K562 (cell line): ENCODE measurements around the gene ETFBKMT. TPM values are rescaled to one million over a fixed set of nuclear protein-coding genes. Genes with fewer than 3 reads are reported as not detected.
"Not testable (repeated sequence)": the region's sequence is repeated elsewhere in the genome, so short reads cannot be mapped to it uniquely, and the experiment has no call there.

ENCODE experiments used
- ATAC-seq: fragments of 200-7000 bp; cut with Tn5 transposase; 3 replicates; pipeline ENCODE4 v1.9.1; 2020; ENCODE audit warnings: moderate library complexity
- BruUV-seq: library from RNA; stranded (reverse); fragments of 400-500 nt; replicated peaks from 2 replicates; lab custom pipeline; 2021; lab: Mats Ljungman, UMichigan
- CTCF ChIA-PET: fragments of 300-600 bp; formaldehyde crosslinking; extraction: SDS; loops from one replicate; lab custom pipeline; 2021; ENCODE audit warnings: low intra/inter-chr PET ratio; lab: Yijun Ruan, JAX
- POLR2A ChIA-PET: fragments of 300-600, 350-650 bp; sonication (Branson Sonifier 250); formaldehyde crosslinking; extraction: SDS; loops from one replicate; lab custom pipeline; 2021; ENCODE audit warnings: antibody characterized with exemption, inconsistent platforms; lab: Yijun Ruan, JAX
- DNase-seq, 4 experiments: peaks; one replicate each; pipeline versions ENCODE4 v3.0.0 to v3.0.0-alpha.2; 2011 to 2018; ENCODE audit warnings: low spot score in 3 of 4, mixed read lengths in 3 of 4; ENCODE audit errors: extremely low read depth in 1 of 4
- FAIRE-seq: peaks from 2 replicates; lab custom pipeline; 2011; peaks lifted over from hg19 to GRCh38; lab: Jason Lieb, UNC
- H2AFZ ChIP-seq: 2 replicates; pipeline ENCODE4 v1.6.0; 2011; ENCODE audit warnings: low read depth, low read length, control low read depth, inconsistent platforms
- H3K27ac ChIP-seq: fragments of 200-600 bp; 3 replicates; pipeline ENCODE4 v1.8.0; 2011; ENCODE audit warnings: low read depth, mild to moderate bottlenecking, control low read depth, inconsistent platforms, low read length, moderate library complexity, mixed read lengths; ENCODE audit errors: extremely low read depth
- H3K27me3 ChIP-seq, 2 experiments: fragments of 300-600 bp in 1 of 2; 2 replicates in 1 of 2; 3 replicates in 1 of 2; pipeline versions ENCODE4 v1.6.0 to v1.8.0; 2011; ENCODE audit warnings: inconsistent platforms in 2 of 2, low read length in 2 of 2, mild to moderate bottlenecking in 1 of 2, mixed read lengths in 1 of 2, moderate library complexity in 1 of 2; ENCODE audit not compliant: control insufficient read depth in 2 of 2, insufficient read depth in 2 of 2
- H3K36me3 ChIP-seq: fragments of 300-600 bp; 3 replicates; pipeline ENCODE4 v1.8.0; 2011; ENCODE audit warnings: mild to moderate bottlenecking, low read length, inconsistent platforms; ENCODE audit not compliant: control insufficient read depth, insufficient read depth
- H3K4me1 ChIP-seq, 2 experiments: fragments of 200-600 bp in 1 of 2; replicated peaks in 1 of 2; 2 replicates in 1 of 2; 3 replicates in 1 of 2; pipeline versions ENCODE4 v1.5.1 to v1.8.0; 2011; ENCODE audit warnings: inconsistent platforms in 2 of 2, low read length in 2 of 2, mild to moderate bottlenecking in 1 of 2, mixed read lengths in 1 of 2, moderate library complexity in 1 of 2; ENCODE audit not compliant: control insufficient read depth in 2 of 2, insufficient read depth in 2 of 2
- H3K4me2 ChIP-seq: 2 replicates; pipeline ENCODE4 v1.6.1; 2011; ENCODE audit warnings: low read length, control low read depth, inconsistent platforms, mixed read lengths; ENCODE audit not compliant: insufficient read depth
- H3K4me3 ChIP-seq: fragments of 200-600 bp; sonication (generic), shearing (Covaris generic); 2 replicates; pipeline ENCODE4 v1.5.1; 2016; ENCODE audit warnings: control low read depth, inconsistent platforms
- H3K79me2 ChIP-seq: fragments of 200-600 bp; 3 replicates; pipeline ENCODE4 v1.8.0; 2011; ENCODE audit warnings: low read length, inconsistent platforms; ENCODE audit not compliant: control insufficient read depth, insufficient read depth
- H3K9ac ChIP-seq, 2 experiments: 2 replicates each; pipeline versions ENCODE4 v1.6.0 to v1.6.1; 2011; ENCODE audit warnings: low read depth in 2 of 2, low read length in 2 of 2, control low read depth in 1 of 2, inconsistent platforms in 1 of 2, mild to moderate bottlenecking in 1 of 2, mixed read lengths in 1 of 2; ENCODE audit not compliant: insufficient read depth in 1 of 2
- H3K9me1 ChIP-seq: one replicate; pipeline ENCODE4 v1.6.0; 2011; ENCODE audit warnings: inconsistent platforms, mild to moderate bottlenecking, low read length, moderate library complexity; ENCODE audit not compliant: control insufficient read depth, insufficient read depth
- H3K9me3 ChIP-seq: replicated peaks from 2 replicates; pipeline ENCODE4 v1.5.1; 2011; ENCODE audit warnings: low read depth, low read length, inconsistent platforms; ENCODE audit not compliant: control insufficient read depth, insufficient read depth
- H4K20me1 ChIP-seq: replicated peaks from 2 replicates; pipeline ENCODE4 v1.6.1; 2011; ENCODE audit warnings: low read length, inconsistent platforms, mixed read lengths; ENCODE audit not compliant: control insufficient read depth, insufficient read depth
- RAD21 ChIP-seq, 2 experiments: fragments of 250-450 bp in 1 of 2; fragments of 450-650 bp in 1 of 2; sonication (Bioruptor Pico) in 1 of 2; formaldehyde crosslinking in 1 of 2; IDR thresholded peaks in 1 of 2; conservative IDR thresholded peaks in 1 of 2; 2 replicates each; pipeline versions ENCODE4 v1.4.0 to v1.8.0; 2020 to 2022; ENCODE audit warnings: mild to moderate bottlenecking in 2 of 2, moderate library complexity in 1 of 2
- RBM25 ChIP-seq: fragments of 200-400 bp; formaldehyde crosslinking; IDR thresholded peaks from 2 replicates; pipeline ENCODE4 v1.6.1; 2018; ENCODE audit warnings: low read length, low read depth, moderate library complexity; ENCODE audit not compliant: severe bottlenecking
- ZNF146 ChIP-seq: IDR thresholded peaks from one replicate; pipeline ENCODE4 v1.6.1; 2018; ENCODE audit warnings: missing compliant biosample characterization; ENCODE audit not compliant: unreplicated experiment
- ZNF224 ChIP-seq: sonication (generic); formaldehyde crosslinking; IDR thresholded peaks from 2 replicates; pipeline ENCODE4 v1.8.0; 2022; ENCODE audit warnings: mild to moderate bottlenecking, missing genetic modification reagents
- WGBS: fragments of 100-300 bp; shearing (Covaris generic); methylation state at CpG from one replicate; pipeline ENCODE4 v1.1.6; 2016; ENCODE audit warnings: low coverage, mixed read lengths; ENCODE audit not compliant: insufficient coverage; ENCODE audit errors: missing lambda C conversion rate; 5-methylcytosine and 5-hydroxymethylcytosine counted together
- in situ Hi-C: fragments of 300-500 bp; cut with MboI; formaldehyde crosslinking; loops from 4 replicates; pipeline ENCODE4 v1.15.0; 2018; ENCODE audit warnings: inconsistent platforms, mixed read lengths
- intact Hi-C: fragments of 100-400 bp; cut with micrococcal nuclease; formaldehyde crosslinking; loops from 2 replicates; pipeline ENCODE4 v1.14.2; 2022
- polyA plus RNA-seq, 8 experiments: library from polyadenylated mRNA; depleted of rRNA in 4 of 8; stranded (reverse) in 5 of 8; unstranded in 3 of 8; fragments of >200 nt; fragmentation: Nextera tagmentation in 2 of 8; fragmentation: Illumina TruSeq in 1 of 8; extraction: Ambion mirVana in 2 of 8; extraction: Trizol in 1 of 8; gene quantifications; 2 replicates each; pipeline versions ENCODE4 v1.2.1 to v1.2.3, GENCODE V29; 2011 to 2014; ENCODE audit warnings: inconsistent platforms in 1 of 8, missing spikeins in 1 of 8
- total RNA-seq, 7 experiments: library from RNA; depleted of rRNA in 6 of 7; stranded (reverse); fragments of >200 nt in 6 of 7; fragmentation: Illumina TruSeq in 2 of 7; extraction: Trizol in 2 of 7; gene quantifications; 2 replicates each; pipeline versions ENCODE4 v1.2.1 to v1.2.3, GENCODE V29; 2011 to 2021; ENCODE audit warnings: low replicate concordance in 1 of 7
- TF ChIP-seq, protein P1 (sequence below): IDR thresholded peaks from 2 replicates; pipeline ENCODE4 v1.6.1; 2012; ENCODE audit warnings: low read depth, low read length, improper control_type of control experiment, borderline replicate concordance
- TF ChIP-seq, protein P2 (sequence below): fragments of 250-450 bp; sonication (Bioruptor Pico); IDR thresholded peaks from 2 replicates; pipeline ENCODE4 v1.8.0; 2022; ENCODE audit warnings: inconsistent platforms, mild to moderate bottlenecking, moderate library complexity, borderline replicate concordance

ETFBKMT gene
- total and polyA plus RNA-seq, 9 of the 15 experiments (the other 6 are each of a cell fraction or from before 2014, with no cell fraction given), result 0.18 to 1.7 (median 0.96) TPM

DNA sequence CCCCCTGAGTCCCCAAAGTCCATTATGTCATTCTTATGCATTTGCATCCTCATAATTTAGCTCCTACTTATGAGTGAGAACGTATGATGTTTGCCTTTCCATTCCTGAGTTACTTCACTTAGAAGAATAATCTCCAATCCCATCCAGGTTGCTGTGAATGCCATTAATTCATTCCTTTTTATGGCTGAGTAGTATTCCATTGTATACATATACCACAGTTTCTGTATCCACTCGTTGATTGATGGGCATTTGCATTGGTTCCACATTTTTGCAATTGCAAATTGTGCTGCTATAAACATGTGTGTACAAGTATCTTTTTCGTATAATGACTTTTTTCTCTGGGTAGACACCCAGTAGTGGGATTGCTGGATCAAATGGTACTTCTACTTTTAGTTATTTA, 30.4 kb downstream of the ETFBKMT start:
- H3K9me1 ChIP-seq, FAIRE-seq, H3K4me1 ChIP-seq, POLR2A ChIA-PET, DNase-seq, H3K79me2 ChIP-seq, CTCF ChIA-PET, H3K36me3 ChIP-seq, H4K20me1 ChIP-seq, H3K27ac ChIP-seq, H3K27me3 ChIP-seq, H3K9ac ChIP-seq, BruUV-seq, H3K4me3 ChIP-seq, H2AFZ ChIP-seq, H3K9me3 ChIP-seq, H3K4me2 ChIP-seq, ATAC-seq: not testable (repeated sequence)
- 47% methylated on average over 3 of the region's 3 CpGs for WGBS
- in situ Hi-C loops (loop anchor here (10.0 kb wide), 1 partner anchor 615 kb away; no protein-coding TSS in a partner anchor), intact Hi-C loops (loop anchor here (10.0 kb wide), 2 partner anchors 125 to 205 kb away; no protein-coding TSS in a partner anchor)
- peak; percentile 20 for TF ChIP-seq RBM25
- TF ChIP-seq ZNF146 (CRISPR knock-in tag), result peak; percentile 60

DNA sequence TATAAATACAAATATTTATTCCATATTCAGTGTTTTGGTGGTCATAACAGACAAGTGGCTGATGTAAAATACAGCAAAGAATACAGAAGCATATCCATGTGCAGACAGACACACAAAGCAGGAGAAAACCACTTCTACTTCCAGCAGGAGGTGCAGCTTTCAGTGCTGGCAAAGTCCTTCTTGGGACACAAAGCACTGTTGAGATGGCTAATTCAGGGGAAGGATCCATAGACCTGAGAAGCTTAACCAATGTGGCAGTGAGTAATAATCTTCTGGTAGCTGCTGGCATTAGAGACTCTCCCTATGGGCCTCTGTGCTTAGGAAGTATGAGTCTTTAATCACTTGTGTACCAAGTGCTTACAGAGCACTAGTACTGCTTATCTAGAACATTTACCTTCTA, 42.6 kb downstream of the ETFBKMT start:
- Histone ChIP-seq H3K79me2 (no peaks in the 10 kb centered on the region), H4K20me1 (no peaks in the 10 kb centered on the region), H2AFZ (peak overlapping the region; percentile 55), H3K9ac (no peak overlapping the region), H3K27me3 (no peaks in the 10 kb centered on the region), H3K36me3 (peaks cover 3% of the 10 kb centered on the region), H3K27ac (no peak overlapping the region), H3K4me1 (no peaks in the 10 kb centered on the region), H3K4me3 (no peak overlapping the region), H3K9me1 (no peaks in the 10 kb centered on the region), H3K4me2 (no peak overlapping the region), H3K9me3 (no peaks in the 10 kb centered on the region)
- in situ Hi-C loops (no loop called here), intact Hi-C loops (no loop called here)
- POLR2A ChIA-PET, result interaction anchor here (2.9 kb wide), 1 partner anchor 13 kb away, joined by 10 read pairs; no protein-coding TSS in a partner anchor
- DNase-seq (no peak), FAIRE-seq (peak; percentile 77), ATAC-seq (peak; percentile 61)
- no TSS peak for BruUV-seq
- CTCF ChIA-PET, result no interaction called here
- TF ChIP-seq, protein P1, sequence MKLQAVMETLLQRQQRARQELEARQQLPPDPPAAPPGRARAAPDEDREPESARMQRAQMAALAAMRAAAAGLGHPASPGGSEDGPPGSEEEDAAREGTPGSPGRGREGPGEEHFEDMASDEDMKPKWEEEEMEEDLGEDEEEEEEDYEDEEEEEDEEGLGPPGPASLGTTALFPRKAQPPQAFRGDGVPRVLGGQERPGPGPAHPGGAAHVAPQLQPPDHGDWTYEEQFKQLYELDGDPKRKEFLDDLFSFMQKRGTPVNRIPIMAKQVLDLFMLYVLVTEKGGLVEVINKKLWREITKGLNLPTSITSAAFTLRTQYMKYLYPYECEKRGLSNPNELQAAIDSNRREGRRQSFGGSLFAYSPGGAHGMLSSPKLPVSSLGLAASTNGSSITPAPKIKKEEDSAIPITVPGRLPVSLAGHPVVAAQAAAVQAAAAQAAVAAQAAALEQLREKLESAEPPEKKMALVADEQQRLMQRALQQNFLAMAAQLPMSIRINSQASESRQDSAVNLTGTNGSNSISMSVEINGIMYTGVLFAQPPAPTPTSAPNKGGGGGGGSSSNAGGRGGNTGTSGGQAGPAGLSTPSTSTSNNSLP, result no peak
- TF ChIP-seq, protein P2, sequence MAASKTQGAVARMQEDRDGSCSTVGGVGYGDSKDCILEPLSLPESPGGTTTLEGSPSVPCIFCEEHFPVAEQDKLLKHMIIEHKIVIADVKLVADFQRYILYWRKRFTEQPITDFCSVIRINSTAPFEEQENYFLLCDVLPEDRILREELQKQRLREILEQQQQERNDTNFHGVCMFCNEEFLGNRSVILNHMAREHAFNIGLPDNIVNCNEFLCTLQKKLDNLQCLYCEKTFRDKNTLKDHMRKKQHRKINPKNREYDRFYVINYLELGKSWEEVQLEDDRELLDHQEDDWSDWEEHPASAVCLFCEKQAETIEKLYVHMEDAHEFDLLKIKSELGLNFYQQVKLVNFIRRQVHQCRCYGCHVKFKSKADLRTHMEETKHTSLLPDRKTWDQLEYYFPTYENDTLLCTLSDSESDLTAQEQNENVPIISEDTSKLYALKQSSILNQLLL, result no peak
- TF ChIP-seq ZNF224 (CRISPR knock-in tag) (no peak), RAD21 (CRISPR knock-in tag; conservative IDR thresholded peaks at IDR 0.05 in 1 of 2, IDR thresholded peaks at IDR 0.05 in 1 of 2) (peak in 1 of 2 experiments; percentile 48; a peak in 2 of 4 replicates)
